ENCODE measurements around the gene EPB41L4A. TPM values are rescaled to one million over a fixed set of nuclear protein-coding genes. Genes with fewer than 3 reads are reported as not detected.
A peak's percentile ranks its signal among the peaks of the same experiment; 100 is the strongest.

EPB41L4A gene
- polyA plus RNA-seq, 1 donor from 2014 or later, result 7.4 TPM

DNA sequence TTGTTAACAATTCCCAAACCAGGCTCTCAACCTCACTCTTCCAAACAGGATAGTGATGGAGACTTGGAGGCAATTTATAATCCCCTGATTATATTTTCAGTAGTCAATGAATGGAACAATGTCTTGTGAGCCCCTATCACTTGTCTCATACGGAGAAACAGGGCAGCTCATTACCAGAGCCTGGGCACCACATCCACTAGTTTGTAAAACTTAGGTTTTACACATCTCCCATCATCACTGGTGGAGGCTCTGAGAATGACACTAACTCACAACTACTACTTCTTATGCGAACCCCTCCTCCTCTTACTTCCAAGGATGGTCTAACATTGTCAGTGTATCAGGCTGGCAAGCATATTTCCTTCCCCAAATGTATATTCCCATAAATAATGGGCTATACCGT, 253.7 kb downstream of the EPB41L4A start:
- Histone ChIP-seq H3K27me3 (ENCODE audit: insufficient read depth, low read depth, low read length) (no peaks in the 10 kb centered on the region), H3K27ac (ENCODE audit: low read length) (no peak overlapping the region), H3K9me2 (ENCODE audit: insufficient read depth, low read length) (no peaks in the 10 kb centered on the region), H3K9me3 (ENCODE audit: low read length) (no peaks in the 10 kb centered on the region), H3K79me2 (replicated peaks; ENCODE audit: insufficient read depth, low read length) (peaks cover 23% of the 10 kb centered on the region), H3K4me2 (ENCODE audit: low read length) (no peak overlapping the region), H3K9ac (ENCODE audit: low read length) (no peak overlapping the region), H3K4me3 (ENCODE audit: low read length) (no peak overlapping the region), H2AFZ (ENCODE audit: low read depth, low read length) (no peak overlapping the region), H4K20me1 (ENCODE audit: insufficient read depth) (no peaks in the 10 kb centered on the region), H3F3A (ENCODE audit: insufficient read depth, low read length, poor library complexity, severe bottlenecking) (no peaks in the 10 kb centered on the region), H3K36me3 (ENCODE audit: insufficient read depth, low read length) (peaks cover 9% of the 10 kb centered on the region)
- TF ChIP-seq POLR2AphosphoS5 (IDR thresholded peaks at IDR 0.05) (no peak), SMC3 (conservative IDR thresholded peaks at IDR 0.05; ENCODE audit: poor library complexity) (no peak), RAD21 (conservative IDR thresholded peaks at IDR 0.05) (no peak), EZH2 (IDR thresholded peaks at IDR 0.05; ENCODE audit: borderline replicate concordance, insufficient read depth, low read length, poor library complexity, severe bottlenecking) (no peak), TAF1 (IDR thresholded peaks at IDR 0.05; ENCODE audit: low read depth) (no peak), EP300 (conservative IDR thresholded peaks at IDR 0.05; ENCODE audit: poor library complexity, severe bottlenecking) (no peak), MXI1 (conservative IDR thresholded peaks at IDR 0.05; ENCODE audit: poor library complexity, severe bottlenecking) (no peak)
- TF ChIP-seq, protein P1, sequence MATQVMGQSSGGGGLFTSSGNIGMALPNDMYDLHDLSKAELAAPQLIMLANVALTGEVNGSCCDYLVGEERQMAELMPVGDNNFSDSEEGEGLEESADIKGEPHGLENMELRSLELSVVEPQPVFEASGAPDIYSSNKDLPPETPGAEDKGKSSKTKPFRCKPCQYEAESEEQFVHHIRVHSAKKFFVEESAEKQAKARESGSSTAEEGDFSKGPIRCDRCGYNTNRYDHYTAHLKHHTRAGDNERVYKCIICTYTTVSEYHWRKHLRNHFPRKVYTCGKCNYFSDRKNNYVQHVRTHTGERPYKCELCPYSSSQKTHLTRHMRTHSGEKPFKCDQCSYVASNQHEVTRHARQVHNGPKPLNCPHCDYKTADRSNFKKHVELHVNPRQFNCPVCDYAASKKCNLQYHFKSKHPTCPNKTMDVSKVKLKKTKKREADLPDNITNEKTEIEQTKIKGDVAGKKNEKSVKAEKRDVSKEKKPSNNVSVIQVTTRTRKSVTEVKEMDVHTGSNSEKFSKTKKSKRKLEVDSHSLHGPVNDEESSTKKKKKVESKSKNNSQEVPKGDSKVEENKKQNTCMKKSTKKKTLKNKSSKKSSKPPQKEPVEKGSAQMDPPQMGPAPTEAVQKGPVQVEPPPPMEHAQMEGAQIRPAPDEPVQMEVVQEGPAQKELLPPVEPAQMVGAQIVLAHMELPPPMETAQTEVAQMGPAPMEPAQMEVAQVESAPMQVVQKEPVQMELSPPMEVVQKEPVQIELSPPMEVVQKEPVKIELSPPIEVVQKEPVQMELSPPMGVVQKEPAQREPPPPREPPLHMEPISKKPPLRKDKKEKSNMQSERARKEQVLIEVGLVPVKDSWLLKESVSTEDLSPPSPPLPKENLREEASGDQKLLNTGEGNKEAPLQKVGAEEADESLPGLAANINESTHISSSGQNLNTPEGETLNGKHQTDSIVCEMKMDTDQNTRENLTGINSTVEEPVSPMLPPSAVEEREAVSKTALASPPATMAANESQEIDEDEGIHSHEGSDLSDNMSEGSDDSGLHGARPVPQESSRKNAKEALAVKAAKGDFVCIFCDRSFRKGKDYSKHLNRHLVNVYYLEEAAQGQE (IDR thresholded peaks at IDR 0.05; ENCODE audit: borderline replicate concordance), result no peak
- TF ChIP-seq, protein P2, sequence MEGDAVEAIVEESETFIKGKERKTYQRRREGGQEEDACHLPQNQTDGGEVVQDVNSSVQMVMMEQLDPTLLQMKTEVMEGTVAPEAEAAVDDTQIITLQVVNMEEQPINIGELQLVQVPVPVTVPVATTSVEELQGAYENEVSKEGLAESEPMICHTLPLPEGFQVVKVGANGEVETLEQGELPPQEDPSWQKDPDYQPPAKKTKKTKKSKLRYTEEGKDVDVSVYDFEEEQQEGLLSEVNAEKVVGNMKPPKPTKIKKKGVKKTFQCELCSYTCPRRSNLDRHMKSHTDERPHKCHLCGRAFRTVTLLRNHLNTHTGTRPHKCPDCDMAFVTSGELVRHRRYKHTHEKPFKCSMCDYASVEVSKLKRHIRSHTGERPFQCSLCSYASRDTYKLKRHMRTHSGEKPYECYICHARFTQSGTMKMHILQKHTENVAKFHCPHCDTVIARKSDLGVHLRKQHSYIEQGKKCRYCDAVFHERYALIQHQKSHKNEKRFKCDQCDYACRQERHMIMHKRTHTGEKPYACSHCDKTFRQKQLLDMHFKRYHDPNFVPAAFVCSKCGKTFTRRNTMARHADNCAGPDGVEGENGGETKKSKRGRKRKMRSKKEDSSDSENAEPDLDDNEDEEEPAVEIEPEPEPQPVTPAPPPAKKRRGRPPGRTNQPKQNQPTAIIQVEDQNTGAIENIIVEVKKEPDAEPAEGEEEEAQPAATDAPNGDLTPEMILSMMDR (IDR thresholded peaks at IDR 0.05; ENCODE audit: poor library complexity, severe bottlenecking), result no peak

DNA sequence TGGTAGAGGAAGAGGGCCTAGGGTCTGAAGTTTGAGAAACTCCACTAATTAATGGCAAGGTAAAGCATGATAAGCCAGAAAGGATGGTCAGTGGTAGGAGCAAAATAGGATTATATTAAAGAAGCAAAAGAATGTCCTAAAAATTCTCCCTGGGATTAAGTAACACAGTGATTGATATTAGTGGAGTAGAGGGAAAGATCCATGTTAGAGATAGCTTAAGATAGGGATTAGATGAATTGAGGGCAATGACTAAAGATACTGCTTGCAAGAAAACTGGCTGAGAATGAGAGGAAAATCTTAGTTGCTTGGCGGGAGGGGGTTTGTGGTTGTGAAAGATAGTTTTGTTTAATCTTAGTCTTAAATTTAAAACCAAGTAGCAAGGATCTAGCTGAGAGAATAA, 255.6 kb downstream of the EPB41L4A start:
- Histone ChIP-seq H3K9me3 (ENCODE audit: low read length) (no peaks in the 10 kb centered on the region), H3K27me3 (ENCODE audit: insufficient read depth, low read depth, low read length) (no peaks in the 10 kb centered on the region), H3K4me2 (ENCODE audit: low read length) (no peak overlapping the region), H3K27ac (ENCODE audit: low read length) (no peak overlapping the region), H3K36me3 (ENCODE audit: insufficient read depth, low read length) (peaks cover 9% of the 10 kb centered on the region), H3K79me2 (replicated peaks; ENCODE audit: insufficient read depth, low read length) (peaks cover 23% of the 10 kb centered on the region), H2AFZ (ENCODE audit: low read depth, low read length) (no peak overlapping the region), H4K20me1 (ENCODE audit: insufficient read depth) (no peaks in the 10 kb centered on the region), H3K9me2 (ENCODE audit: insufficient read depth, low read length) (no peaks in the 10 kb centered on the region), H3K4me3 (ENCODE audit: low read length) (peak overlapping the region; percentile 92), H3F3A (ENCODE audit: insufficient read depth, low read length, poor library complexity, severe bottlenecking) (no peaks in the 10 kb centered on the region), H3K9ac (ENCODE audit: low read length) (no peak overlapping the region)
- TF ChIP-seq RAD21 (conservative IDR thresholded peaks at IDR 0.05) (no peak), TAF1 (IDR thresholded peaks at IDR 0.05; ENCODE audit: low read depth) (no peak), SMC3 (conservative IDR thresholded peaks at IDR 0.05; ENCODE audit: poor library complexity) (no peak), EP300 (conservative IDR thresholded peaks at IDR 0.05; ENCODE audit: poor library complexity, severe bottlenecking) (no peak), MXI1 (conservative IDR thresholded peaks at IDR 0.05; ENCODE audit: poor library complexity, severe bottlenecking) (no peak), EZH2 (IDR thresholded peaks at IDR 0.05; ENCODE audit: borderline replicate concordance, insufficient read depth, low read length, poor library complexity, severe bottlenecking) (no peak), POLR2AphosphoS5 (IDR thresholded peaks at IDR 0.05) (no peak)
- TF ChIP-seq, protein P1 (IDR thresholded peaks at IDR 0.05; ENCODE audit: borderline replicate concordance), result no peak
- TF ChIP-seq, protein P2 (IDR thresholded peaks at IDR 0.05; ENCODE audit: poor library complexity, severe bottlenecking), result no peak

Measured in neural cell (in vitro differentiated cells).